ENCODE results near the gene SPTLC1. TPM values are rescaled to one million over a fixed set of nuclear protein-coding genes. Genes with fewer than 3 reads are reported as not detected.
"Not testable (repeated sequence)": the region's sequence is repeated elsewhere in the genome, so short reads cannot be mapped to it uniquely, and the experiment has no call there.

The SPTLC1 gene
- total and polyA plus RNA-seq, 4 donors, result 20.8 to 137 (median 58.6) TPM

- no peak overlapping the region for H3K9ac ChIP-seq (ENCODE audit: insufficient read depth in 1 of 2, low read length in 2 of 2)
- H3K9me3 ChIP-seq (ENCODE audit: control insufficient read depth in 4 of 4, insufficient read depth in 3 of 4, low read length in 3 of 4), result no peaks in the 10 kb centered on the region
- ATAC-seq (ENCODE audit: insufficient read depth, low FRiP score) (no peak), DNase-seq (no peak)
- H3K4me1 ChIP-seq (ENCODE audit: control insufficient read depth in 5 of 5, insufficient read depth in 5 of 5, low read length in 5 of 5), result peaks cover 0 to 18% (median 0%) of the 10 kb centered on the region in 5 donors
- no peaks in the 10 kb centered on the region for H3K36me3 ChIP-seq (ENCODE audit: control insufficient read depth in 4 of 4, insufficient read depth in 4 of 4, low read length in 4 of 4)
- H3K4me3 ChIP-seq, result no peak overlapping the region
- whole genome bisulfite sequencing, 2 donors, result 86 to 90% methylated on average over 8 of the region's 8 CpGs
- H3K27me3 ChIP-seq (ENCODE audit: control insufficient read depth in 3 of 3, insufficient read depth in 3 of 3, low read length in 2 of 3), result peaks cover 0 to 3% (median 0%) of the 10 kb centered on the region in 3 donors
- peak overlapping the region in 1 of 2 donors; percentile 2 for H3K27ac ChIP-seq (ENCODE audit: low read depth in 1 of 2, low read length in 1 of 2)
- TF ChIP-seq CTCF (IDR thresholded peaks at IDR 0.05; ENCODE audit: control extremely low read depth, extremely low read depth), result no peak
Measured at GRCh38 chr9:92147852-92148180, 32.6 kb upstream of the SPTLC1 start.

GRCh38 chr9:92147030-92147851, 32.0 kb upstream of the SPTLC1 start:
- peak overlapping the region in 1 of 2 donors; percentile 2 for H3K27ac ChIP-seq (ENCODE audit: low read depth in 1 of 2, low read length in 1 of 2)
- peak overlapping the region in 1 of 2 donors; percentile 61 for H3K9ac ChIP-seq (ENCODE audit: insufficient read depth in 1 of 2, low read length in 2 of 2)
- 14 to 18% methylated on average over 21 of the region's 21 CpGs for WGBS, 2 donors
- no peak overlapping the region for H3K4me3 ChIP-seq
- peaks cover 0 to 3% (median 0%) of the 10 kb centered on the region in 3 donors for H3K27me3 ChIP-seq (ENCODE audit: control insufficient read depth in 3 of 3, insufficient read depth in 3 of 3, low read length in 2 of 3)
- no peaks in the 10 kb centered on the region for H3K36me3 ChIP-seq (ENCODE audit: control insufficient read depth in 4 of 4, insufficient read depth in 4 of 4, low read length in 4 of 4)
- ATAC-seq (ENCODE audit: insufficient read depth, low FRiP score), result peak; percentile 75
- H3K9me3 ChIP-seq (ENCODE audit: control insufficient read depth in 4 of 4, insufficient read depth in 3 of 4, low read length in 3 of 4), result no peaks in the 10 kb centered on the region
- peaks cover 0 to 16% (median 0%) of the 10 kb centered on the region in 5 donors for H3K4me1 ChIP-seq (ENCODE audit: control insufficient read depth in 5 of 5, insufficient read depth in 5 of 5, low read length in 5 of 5)
- DNase-seq, result peak; percentile 59 to 80 (median 65)
- TF ChIP-seq CTCF (IDR thresholded peaks at IDR 0.05; ENCODE audit: control extremely low read depth, extremely low read depth), result no peak

- H3K36me3 ChIP-seq (ENCODE audit: control insufficient read depth in 4 of 4, insufficient read depth in 4 of 4, low read length in 4 of 4), result no peaks in the 10 kb centered on the region
- peaks cover 0 to 11% (median 0%) of the 10 kb centered on the region in 5 donors for H3K4me1 ChIP-seq (ENCODE audit: control insufficient read depth in 5 of 5, insufficient read depth in 5 of 5, low read length in 5 of 5)
- no peak for TF ChIP-seq CTCF (IDR thresholded peaks at IDR 0.05; ENCODE audit: control extremely low read depth, extremely low read depth)
- WGBS, 2 donors, result 35 to 52% methylated on average over 3 of the region's 3 CpGs
- H3K27me3 ChIP-seq (ENCODE audit: control insufficient read depth in 3 of 3, insufficient read depth in 3 of 3, low read length in 2 of 3), result peaks cover 0 to 6% (median 0%) of the 10 kb centered on the region in 3 donors
- no peak overlapping the region for H3K4me3 ChIP-seq
- no peak overlapping the region for H3K27ac ChIP-seq (ENCODE audit: low read depth in 1 of 2, low read length in 1 of 2)
- peak in 1 of 3 donors; percentile 53 for DNase-seq
- no peaks in the 10 kb centered on the region for H3K9me3 ChIP-seq (ENCODE audit: control insufficient read depth in 4 of 4, insufficient read depth in 3 of 4, low read length in 3 of 4)
- H3K9ac ChIP-seq (ENCODE audit: insufficient read depth in 1 of 2, low read length in 2 of 2), result no peak overlapping the region
- no peak for ATAC-seq (ENCODE audit: insufficient read depth, low FRiP score)
Measured at GRCh38 chr9:92146610-92147009, 31.4 kb upstream of the SPTLC1 start.

- WGBS, 2 donors, result 95 to 96% methylated on average over 3 of the region's 3 CpGs
- H3K27ac ChIP-seq (ENCODE audit: low read depth in 1 of 2, low read length in 1 of 2); H3K4me3 ChIP-seq; H3K9ac ChIP-seq (ENCODE audit: insufficient read depth in 1 of 2, low read length in 2 of 2); H3K27me3 ChIP-seq (ENCODE audit: control insufficient read depth in 3 of 3, insufficient read depth in 3 of 3, low read length in 2 of 3); H3K9me3 ChIP-seq (ENCODE audit: control insufficient read depth in 4 of 4, insufficient read depth in 3 of 4, low read length in 3 of 4); H3K36me3 ChIP-seq (ENCODE audit: control insufficient read depth in 4 of 4, insufficient read depth in 4 of 4, low read length in 4 of 4); ATAC-seq (ENCODE audit: insufficient read depth, low FRiP score); DNase-seq: not testable (repeated sequence)
- H3K4me1 ChIP-seq (ENCODE audit: control insufficient read depth in 5 of 5, insufficient read depth in 5 of 5, low read length in 5 of 5), result peaks cover 0 to 13% (median under 1%) of the 10 kb centered on the region in 5 donors
Measured at GRCh38 chr9:92145784-92146183, 30.6 kb upstream of the SPTLC1 start.
